ENCODE data around the gene HNRNPF. TPM values are rescaled to one million over a fixed set of nuclear protein-coding genes. Genes with fewer than 3 reads are reported as not detected.

The HNRNPF gene
- total RNA-seq, 2 donors from 2014 or later = 250 to 394 TPM

GRCh38 chr10:43392748-43393147 is 16.2 kb downstream of the HNRNPF start:
- no peak for DNase-seq
- no peak overlapping the region for H3K27ac ChIP-seq
- TF ChIP-seq CTCF (IDR thresholded peaks at IDR 0.05) = no peak
- no peak overlapping the region for H3K9ac ChIP-seq (ENCODE audit: low read depth in 2 of 2, low read length in 2 of 2)
- H3K4me3 ChIP-seq = no peak overlapping the region
- peaks cover 44% of the 10 kb centered on the region for H3K36me3 ChIP-seq
- peaks cover 7% of the 10 kb centered on the region for H3K4me1 ChIP-seq
- H3K9me3 ChIP-seq = no peaks in the 10 kb centered on the region
- intact Hi-C loops (cut with DNase I) = no loop called here
- H3K27me3 ChIP-seq = no peaks in the 10 kb centered on the region

- no peak overlapping the region for H3K27ac ChIP-seq
- TF ChIP-seq CTCF (IDR thresholded peaks at IDR 0.05) = no peak
- no peak overlapping the region for H3K9ac ChIP-seq (ENCODE audit: low read depth in 2 of 2, low read length in 2 of 2)
- no peaks in the 10 kb centered on the region for H3K9me3 ChIP-seq
- peaks cover 55% of the 10 kb centered on the region for H3K36me3 ChIP-seq
- no peaks in the 10 kb centered on the region for H3K27me3 ChIP-seq
- no peak overlapping the region for H3K4me3 ChIP-seq
- H3K4me1 ChIP-seq = peaks cover 7% of the 10 kb centered on the region
- intact Hi-C loops (cut with DNase I) = no loop called here
- no peak for DNase-seq
Observed at GRCh38 chr10:43391496-43391895, 17.5 kb downstream of the HNRNPF start.

- Histone ChIP-seq H3K4me3 (no peak overlapping the region), H3K9ac (ENCODE audit: low read depth in 2 of 2, low read length in 2 of 2) (no peak overlapping the region), H3K36me3 (peaks cover 59% of the 10 kb centered on the region), H3K27ac (no peak overlapping the region), H3K9me3 (no peaks in the 10 kb centered on the region), H3K27me3 (no peaks in the 10 kb centered on the region), H3K4me1 (peaks cover 7% of the 10 kb centered on the region)
- intact Hi-C loops (cut with DNase I) = no loop called here
- TF ChIP-seq CTCF (IDR thresholded peaks at IDR 0.05) = no peak
- no peak for DNase-seq
Observed at GRCh38 chr10:43390759-43391158, 18.2 kb downstream of the HNRNPF start.

GRCh38 chr10:43390333-43390732 is 18.7 kb downstream of the HNRNPF start:
- intact Hi-C loops (cut with DNase I) = no loop called here
- Histone ChIP-seq H3K27me3 (no peaks in the 10 kb centered on the region), H3K4me3 (no peak overlapping the region), H3K27ac (no peak overlapping the region), H3K4me1 (peaks cover 7% of the 10 kb centered on the region), H3K9ac (ENCODE audit: low read depth in 2 of 2, low read length in 2 of 2) (no peak overlapping the region), H3K36me3 (peaks cover 61% of the 10 kb centered on the region), H3K9me3 (no peaks in the 10 kb centered on the region)
- no peak for TF ChIP-seq CTCF (IDR thresholded peaks at IDR 0.05)
- DNase-seq = no peak

- no peak overlapping the region for H3K9ac ChIP-seq (ENCODE audit: low read depth in 2 of 2, low read length in 2 of 2)
- TF ChIP-seq CTCF (IDR thresholded peaks at IDR 0.05) = no peak
- peaks cover 61% of the 10 kb centered on the region for H3K36me3 ChIP-seq
- no peaks in the 10 kb centered on the region for H3K9me3 ChIP-seq
- intact Hi-C loops (cut with DNase I) = no loop called here
- peaks cover 4% of the 10 kb centered on the region for H3K4me1 ChIP-seq
- DNase-seq = no peak
- H3K27me3 ChIP-seq = no peaks in the 10 kb centered on the region
- no peak overlapping the region for H3K4me3 ChIP-seq
- H3K27ac ChIP-seq = no peak overlapping the region
Observed at GRCh38 chr10:43389867-43390266, 19.1 kb downstream of the HNRNPF start.

GRCh38 chr10:43387678-43388032 is 21.3 kb downstream of the HNRNPF start:
- peaks cover 9% of the 10 kb centered on the region for H3K4me1 ChIP-seq
- peaks cover 50% of the 10 kb centered on the region for H3K36me3 ChIP-seq
- H3K27ac ChIP-seq = no peak overlapping the region
- intact Hi-C loops (cut with DNase I) = no loop called here
- TF ChIP-seq CTCF (IDR thresholded peaks at IDR 0.05) = no peak
- H3K4me3 ChIP-seq = no peak overlapping the region
- no peaks in the 10 kb centered on the region for H3K9me3 ChIP-seq
- H3K27me3 ChIP-seq = no peaks in the 10 kb centered on the region
- no peak overlapping the region for H3K9ac ChIP-seq (ENCODE audit: low read depth in 2 of 2, low read length in 2 of 2)
- DNase-seq = no peak

Measured in colonic mucosa (tissue), 4 donors.